ENCODE measurements around the gene GRIN1. TPM values are rescaled to one million over a fixed set of nuclear protein-coding genes. Genes with fewer than 3 reads are reported as not detected.

GRIN1 gene
- total RNA-seq, 1 experiment from 2014 or later, result 2.9 TPM

GRCh38 chr9:137192448-137192780 lies 53.5 kb downstream of the GRIN1 start:
- H4K5ac ChIP-seq (ENCODE audit: insufficient read length, low read depth, low read length), result no peak overlapping the region
- no peak overlapping the region for H3K4me2 ChIP-seq (ENCODE audit: insufficient read depth, insufficient read length, low read length)
- Mint-ChIP-seq H3K36me3 (ENCODE audit: insufficient read depth in 1 of 3, low read depth in 3 of 3) (peaks cover 7 to 18% (median 14%) of the 10 kb centered on the region in 3 experiments; a peak in 5 of 7 replicates), H3K4me3 (no peak overlapping the region; a peak in 1 of 5 replicates), H3K27me3 (ENCODE audit: low read depth) (no peaks in the 10 kb centered on the region), H3K4me1 (peaks cover 16 to 21% of the 10 kb centered on the region in 2 experiments), H3K27ac (no peak overlapping the region), H3K9me3 (no peaks in the 10 kb centered on the region)
- H3K4me1 ChIP-seq (ENCODE audit: insufficient read depth, low read length), result peaks cover 5% of the 10 kb centered on the region; the same call in 1 of the 2 replicates
- no peak overlapping the region for H2BK12ac ChIP-seq (ENCODE audit: insufficient read length, low read depth, low read length)
- H2BK20ac ChIP-seq (ENCODE audit: low read depth, low read length, poor library complexity, severe bottlenecking), result no peak overlapping the region
- no peaks in the 10 kb centered on the region for H4K20me1 ChIP-seq (ENCODE audit: control insufficient read depth, insufficient read depth, insufficient read length)
- H3K14ac ChIP-seq (ENCODE audit: insufficient read depth, low read length), result no peak overlapping the region; the same call in 1 of the 2 replicates
- no peak overlapping the region for H3T11ph ChIP-seq (ENCODE audit: low read length)
- no peak overlapping the region for H2AFZ ChIP-seq (ENCODE audit: low read length)
- H2BK120ac ChIP-seq (ENCODE audit: low read depth, low read length, poor library complexity, severe bottlenecking), result no peak overlapping the region
- H3K4ac ChIP-seq (ENCODE audit: low read depth, low read length), result no peak overlapping the region
- H3K79me1 ChIP-seq (ENCODE audit: insufficient read depth, low read depth, low read length, poor library complexity, severe bottlenecking), result peaks cover 5% of the 10 kb centered on the region
- no peak overlapping the region for H3K27ac ChIP-seq (ENCODE audit: insufficient read length, low read depth, low read length)
- no peak overlapping the region for H2AK5ac ChIP-seq (ENCODE audit: insufficient read length, low read length)
- no peak overlapping the region for H2BK15ac ChIP-seq (ENCODE audit: low read depth, low read length)
- H3K18ac ChIP-seq (ENCODE audit: insufficient read length, low read depth, low read length), result no peak overlapping the region
- peaks cover 5% of the 10 kb centered on the region; the same call in 1 of the 2 replicates for H3K79me2 ChIP-seq (ENCODE audit: insufficient read depth, low read length)
- peaks cover 13% of the 10 kb centered on the region for H3K23me2 ChIP-seq (ENCODE audit: insufficient read length, low read depth, low read length, poor library complexity, severe bottlenecking)
- no peak overlapping the region for H4K8ac ChIP-seq (replicated peaks; ENCODE audit: insufficient read length, low read depth, low read length)
- no peak for TF ChIP-seq CTCF (conservative IDR thresholded peaks at IDR 0.05)
- no peaks in the 10 kb centered on the region for H3K27me3 ChIP-seq (ENCODE audit: insufficient read depth, low read length)
- no CpG with 5 or more reads among the region's 10 CpGs for WGBS (ENCODE audit: extremely low coverage, insufficient read length, low lambda C conversion rate)
- no peak overlapping the region for H2BK5ac ChIP-seq (ENCODE audit: insufficient read length, low read length)
- H3K56ac ChIP-seq (ENCODE audit: insufficient read length, low read depth, low read length), result no peak overlapping the region
- DNase-seq, result no peak
- H3K9me3 ChIP-seq (ENCODE audit: control insufficient read depth, low read depth, low read length), result no peaks in the 10 kb centered on the region
- no peak overlapping the region for H4K91ac ChIP-seq (ENCODE audit: insufficient read length, low read depth, low read length)
- no peak overlapping the region for H3K23ac ChIP-seq (ENCODE audit: insufficient read length, low read depth, low read length)
- no peak overlapping the region for H3K9ac ChIP-seq (ENCODE audit: extremely low read depth, insufficient read length, low read length)

Measured in H9 (cell line).